Esophagus muscularis mucosa (tissue), 4 donors: Measurements from ENCODE around the gene SRSF2. TPM values are rescaled to one million over a fixed set of nuclear protein-coding genes. Genes with fewer than 3 reads are reported as not detected.
"Not testable (repeated sequence)": the region's sequence is repeated elsewhere in the genome, so short reads cannot be mapped to it uniquely, and the experiment has no call there.

Source experiments
- DNase-seq: peaks from one replicate; pipeline ENCODE4 v3.0.0-alpha.2; 2017; ENCODE audit errors: extremely low spot score
- H3K27ac ChIP-seq, 4 donors: fragments of 200-600 bp; sonication (generic); replicated peaks in 1 of 4; 1 replicate in 3 of 4; 2 replicates in 1 of 4; pipeline ENCODE4 v1.5.1; 2016 to 2019; ENCODE audit warnings: mild to moderate bottlenecking in 1 of 4
- H3K27me3 ChIP-seq, 4 donors: fragments of 200-600 bp; sonication (generic); one replicate each; pipeline versions ENCODE4 v1.5.1 to v1.6.0; 2016 to 2019
- H3K36me3 ChIP-seq, 4 donors: fragments of 200-600 bp; sonication (generic); one replicate each; pipeline ENCODE4 v1.5.1; 2016 to 2019
- H3K4me1 ChIP-seq, 4 donors: fragments of 200-600 bp; sonication (generic); one replicate each; pipeline ENCODE4 v1.5.1; 2016 to 2019
- H3K4me3 ChIP-seq, 4 donors: fragments of 200-600 bp; sonication (generic); 1 replicate in 2 of 4; 2 replicates in 2 of 4; pipeline ENCODE4 v1.5.1; 2016 to 2019; ENCODE audit warnings: mild to moderate bottlenecking in 4 of 4, moderate library complexity in 1 of 4
- H3K9me3 ChIP-seq, 4 donors: fragments of 200-600 bp; sonication (generic); 1 replicate in 3 of 4; 2 replicates in 1 of 4; pipeline ENCODE4 v1.5.1; 2016 to 2019
- CTCF ChIP-seq, 3 experiments: fragments of 200-600 bp in 2 of 3; fragments of 450-650 bp in 1 of 3; sonication (generic) in 2 of 3; IDR thresholded peaks; one replicate each; pipeline ENCODE4 v1.5.1; 2017 to 2019; ENCODE audit warnings: antibody characterized with exemption in 3 of 3, mild to moderate bottlenecking in 2 of 3, moderate library complexity in 1 of 3
- EP300 ChIP-seq: sonication (generic); formaldehyde crosslinking; IDR thresholded peaks from one replicate; pipeline ENCODE4 v1.6.1; 2017; ENCODE audit warnings: antibody characterized with exemption
- POLR2A ChIP-seq: fragments of 450-650 bp; IDR thresholded peaks from one replicate; pipeline ENCODE4 v1.6.1; 2017; ENCODE audit warnings: antibody characterized with exemption, moderate library complexity, mild to moderate bottlenecking, low read depth
- POLR2AphosphoS5 ChIP-seq, 2 donors: sonication (generic); formaldehyde crosslinking; IDR thresholded peaks; one replicate each; pipeline ENCODE4 v1.6.1; 2017; ENCODE audit warnings: antibody characterized with exemption in 2 of 2
- WGBS: methylation state at CpG from one replicate; pipeline ENCODE4 v1.1.5; 2018; 5-methylcytosine and 5-hydroxymethylcytosine counted together
- intact Hi-C: fragments of 100-400 bp; cut with DNase I; formaldehyde crosslinking; loops from one replicate; pipeline ENCODE4 v1.15.1; 2023
- total RNA-seq, 4 donors: library from RNA; depleted of rRNA; stranded (reverse); fragments of >200 nt; gene quantifications; one replicate each; pipeline versions ENCODE4 v1.1.0 to v1.2.1, GENCODE V29; 2016

SRSF2 gene
- total RNA-seq, 4 donors from 2014 or later = 133 to 173 (median 157) TPM

- intact Hi-C loops = no loop called here
- WGBS = 51% methylated on average over 2 of the region's 2 CpGs
- Histone ChIP-seq H3K27ac (peak overlapping the region; percentile 89 to 96 (median 93)), H3K36me3 (peaks cover 0 to 4% (median 0%) of the 10 kb centered on the region in 4 donors), H3K27me3 (no peaks in the 10 kb centered on the region), H3K4me1 (peaks cover 84 to 99% (median 96%) of the 10 kb centered on the region in 4 donors), H3K9me3 (no peaks in the 10 kb centered on the region), H3K4me3 (no peak overlapping the region)
- no peak for DNase-seq
- TF ChIP-seq EP300 = no peak
- no peak for TF ChIP-seq CTCF (IDR thresholded peaks at IDR 0.05)
- TF ChIP-seq POLR2A = no peak
- TF ChIP-seq POLR2AphosphoS5 (IDR thresholded peaks at IDR 0.05) = no peak
Measured at GRCh38 chr17:76702076-76702475, 35.1 kb downstream of the SRSF2 start.

GRCh38 chr17:76701471-76701967 lies 35.6 kb downstream of the SRSF2 start:
- DNase-seq = no peak
- peaks cover 84 to 99% (median 96%) of the 10 kb centered on the region in 4 donors for H3K4me1 ChIP-seq

GRCh38 chr17:76700617-76701470 lies 36.3 kb downstream of the SRSF2 start:
- peak overlapping the region; percentile 33 to 54 (median 42) for H3K4me3 ChIP-seq
- TF ChIP-seq CTCF (IDR thresholded peaks at IDR 0.05) (no peak), POLR2AphosphoS5 (IDR thresholded peaks at IDR 0.05) (peak; percentile 72 to 86), EP300 (no peak)
- 19% methylated on average over 33 of the region's 33 CpGs for WGBS
- H3K4me1 ChIP-seq = peaks cover 88 to 99% (median 97%) of the 10 kb centered on the region in 4 donors
- peak; percentile 94 for DNase-seq
- H3K9me3 ChIP-seq = no peaks in the 10 kb centered on the region
- peak overlapping the region; percentile 89 to 96 (median 93) for H3K27ac ChIP-seq
- peaks cover 0 to 4% (median 0%) of the 10 kb centered on the region in 4 donors for H3K36me3 ChIP-seq
- H3K27me3 ChIP-seq = no peaks in the 10 kb centered on the region
- intact Hi-C loops = no loop called here

More at GRCh38 chr17:76701471-76701967, 35.6 kb downstream of the SRSF2 start:
- peaks cover 0 to 4% (median 0%) of the 10 kb centered on the region in 4 donors for H3K36me3 ChIP-seq
- peak overlapping the region; percentile 33 to 54 (median 42) for H3K4me3 ChIP-seq
- H3K9me3 ChIP-seq = no peaks in the 10 kb centered on the region
- TF ChIP-seq POLR2AphosphoS5 (IDR thresholded peaks at IDR 0.05) (no peak), CTCF (IDR thresholded peaks at IDR 0.05) (no peak), POLR2A (no peak), EP300 (no peak)
- H3K27me3 ChIP-seq = no peaks in the 10 kb centered on the region
- 32% methylated on average over 9 of the region's 11 CpGs for whole genome bisulfite sequencing
- peak overlapping the region; percentile 89 to 96 (median 93) for H3K27ac ChIP-seq
- intact Hi-C loops = no loop called here

- H3K27me3 ChIP-seq = no peaks in the 10 kb centered on the region
- H3K9me3 ChIP-seq = no peaks in the 10 kb centered on the region
- H3K36me3 ChIP-seq = peaks cover 0 to 4% (median 0%) of the 10 kb centered on the region in 4 donors
- no peak for DNase-seq
- peak overlapping the region; percentile 33 to 54 (median 42) for H3K4me3 ChIP-seq
- intact Hi-C loops = no loop called here
- H3K4me1 ChIP-seq = peaks cover 88 to 99% (median 97%) of the 10 kb centered on the region in 4 donors
- TF ChIP-seq POLR2A = no peak
- no peak for TF ChIP-seq EP300
- no peak for TF ChIP-seq CTCF (IDR thresholded peaks at IDR 0.05)
- TF ChIP-seq POLR2AphosphoS5 (IDR thresholded peaks at IDR 0.05) = no peak
- H3K27ac ChIP-seq = peak overlapping the region; percentile 89 to 96 (median 93)
- WGBS = 23% methylated on average over 8 of the region's 8 CpGs
Measured at GRCh38 chr17:76700270-76700616, 36.9 kb downstream of the SRSF2 start.

- WGBS = 63% methylated on average over 7 of the region's 7 CpGs
- H3K27me3 ChIP-seq, intact Hi-C loops, H3K9me3 ChIP-seq, H3K36me3 ChIP-seq, DNase-seq, H3K4me3 ChIP-seq: not testable (repeated sequence)
- H3K4me1 ChIP-seq = peaks cover 97 to 100% (median 100%) of the 10 kb centered on the region in 4 donors
- peak overlapping the region; percentile 89 to 96 (median 93) for H3K27ac ChIP-seq
Measured at GRCh38 chr17:76698466-76698977, 38.6 kb downstream of the SRSF2 start.
